GM04503 (cell line): ENCODE data around the gene PDE4D.
"Not testable (repeated sequence)": the region's sequence is repeated elsewhere in the genome, so short reads cannot be mapped to it uniquely, and the experiment has no call there.

Experiments
- DNase-seq: peaks from one replicate; pipeline ENCODE4 v3.0.0-alpha.2; 2012; ENCODE audit warnings: low read depth

Gene PDE4D

DNA sequence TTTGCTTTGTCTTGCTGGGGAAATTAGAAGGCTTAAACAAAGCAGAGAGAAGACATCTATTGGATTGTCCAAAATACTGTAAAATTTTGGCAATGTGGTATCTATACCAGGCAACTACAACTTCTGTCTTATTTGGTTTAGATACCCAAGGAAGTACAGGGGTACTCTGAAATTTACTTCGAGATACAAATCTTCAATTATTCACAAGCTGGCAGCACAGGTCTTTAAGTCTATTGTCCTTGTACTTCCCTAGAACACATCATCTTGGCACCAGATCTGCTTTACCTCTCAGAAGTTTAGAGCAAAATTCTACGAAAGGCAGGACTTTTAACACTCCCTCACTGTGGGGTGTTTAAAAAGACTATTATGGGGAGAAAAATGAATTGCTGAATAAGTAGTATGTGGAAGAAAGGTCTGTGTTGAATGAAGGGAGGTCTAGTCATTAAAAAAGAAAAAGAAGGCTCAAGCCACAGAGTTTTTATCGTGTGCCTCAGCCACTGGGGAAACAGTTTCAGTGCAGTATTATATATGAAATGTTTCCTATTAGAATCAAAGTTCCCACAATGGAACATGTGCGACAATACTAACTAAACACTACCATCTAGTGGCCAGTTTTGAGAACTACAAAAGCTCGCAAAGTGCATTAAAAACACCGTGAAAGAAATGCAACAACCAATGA, 93.7 kb downstream of the PDE4D start:
- DNase-seq = no peak

DNA sequence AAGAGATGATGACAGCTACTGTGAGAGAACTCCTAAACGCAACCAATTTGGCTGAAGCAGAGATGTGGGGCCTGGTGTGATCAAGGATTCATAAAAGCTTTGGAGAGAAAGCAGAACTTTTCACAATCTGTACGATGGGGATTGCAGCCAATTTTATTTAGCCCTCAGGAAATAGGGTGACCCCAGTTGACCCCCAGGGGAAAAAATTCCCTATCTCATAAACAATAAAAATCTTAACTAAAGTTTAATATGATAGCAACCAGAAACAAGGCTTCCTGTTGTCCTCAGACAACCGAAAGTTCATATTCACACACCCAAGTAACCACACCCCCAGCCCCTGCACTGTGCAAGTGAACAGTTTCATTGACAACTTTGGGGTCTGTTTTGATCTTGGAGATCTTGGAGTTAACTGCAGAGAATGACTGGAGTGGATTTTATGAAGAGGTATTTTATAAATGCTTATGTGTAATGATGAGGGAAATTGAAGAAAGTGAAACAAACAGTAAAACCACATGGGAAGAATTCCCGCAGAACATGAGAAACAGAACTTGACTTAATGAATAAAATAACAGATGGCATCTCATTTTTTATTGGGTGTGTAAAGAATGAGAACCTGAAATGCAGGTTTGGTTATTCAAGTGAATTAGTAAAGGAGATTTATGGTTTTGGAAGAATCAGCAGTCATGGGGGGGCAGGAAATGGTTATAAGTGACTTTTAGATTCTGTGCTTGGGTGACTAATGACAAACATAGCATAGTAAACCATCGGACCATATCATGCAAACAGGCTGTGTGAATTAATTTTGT, 94.5 kb downstream of the PDE4D start:
- no peak for DNase-seq

DNA sequence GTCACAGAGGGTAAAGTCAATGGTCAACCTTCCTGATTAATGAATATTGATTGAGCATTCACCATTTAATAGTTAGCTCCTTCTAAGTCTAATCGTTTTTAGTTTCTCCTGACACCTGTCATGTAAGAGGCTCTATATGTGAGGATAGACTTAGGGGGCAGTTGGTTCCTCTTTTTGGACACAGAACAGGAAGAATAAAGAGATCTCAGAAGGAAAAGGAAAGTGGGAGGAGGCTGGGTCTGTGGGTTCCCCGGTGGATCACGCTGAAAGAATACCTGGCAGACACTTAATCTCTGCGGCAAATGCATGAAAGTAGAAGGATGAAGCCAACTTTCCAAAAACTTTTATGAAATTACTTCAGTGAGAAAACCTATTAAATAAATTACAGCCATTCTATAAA, 98.4 kb downstream of the PDE4D start:
- DNase-seq = no peak

DNA sequence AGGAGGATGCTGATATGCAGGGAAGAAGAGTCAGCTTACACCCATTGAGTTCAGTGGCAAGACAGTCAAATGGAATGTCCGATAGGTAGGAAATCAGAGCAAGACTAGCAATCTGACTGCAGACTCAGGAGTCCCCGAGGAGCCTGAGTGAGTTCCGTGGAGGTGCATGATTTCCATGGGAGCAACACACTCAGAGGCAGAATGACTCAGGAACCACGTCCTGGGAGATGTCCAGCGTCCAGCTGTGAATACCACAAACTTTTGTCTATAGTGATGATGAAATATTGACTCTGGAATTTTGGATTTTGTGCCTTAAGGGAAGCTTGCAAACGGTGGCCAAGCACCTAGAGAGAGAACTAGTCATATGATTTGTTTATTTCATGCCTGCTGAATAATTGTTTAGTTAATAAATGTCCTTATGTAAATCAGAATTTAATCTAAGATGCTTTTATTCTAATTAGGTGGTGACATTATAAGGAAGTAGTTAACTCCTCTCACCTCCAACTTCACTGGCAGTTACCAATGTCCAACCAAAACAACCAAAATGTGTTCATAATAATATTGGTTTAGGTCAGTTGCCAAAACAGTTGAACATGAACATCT, 100.4 kb downstream of the PDE4D start:
- DNase-seq = peak; percentile 73

DNA sequence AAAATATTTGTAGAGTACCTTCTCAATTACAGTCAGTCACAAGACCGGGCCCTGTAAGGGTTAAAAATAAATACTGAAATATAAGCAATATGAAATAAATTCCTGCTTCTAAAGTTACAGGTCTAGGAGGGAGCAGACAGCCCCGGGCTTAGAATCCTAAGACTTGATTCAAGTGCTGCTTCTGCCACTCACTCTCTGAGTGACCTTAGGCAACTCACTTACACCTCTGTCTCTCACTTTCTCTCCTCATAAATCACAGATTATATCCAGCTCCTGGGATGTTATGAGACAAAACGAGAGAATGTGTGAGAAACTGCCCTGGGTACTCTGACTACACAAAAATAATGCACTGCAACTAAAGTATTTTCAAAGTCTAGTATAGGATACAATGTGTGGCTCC, 101.9 kb downstream of the PDE4D start:
- DNase-seq = no peak

DNA sequence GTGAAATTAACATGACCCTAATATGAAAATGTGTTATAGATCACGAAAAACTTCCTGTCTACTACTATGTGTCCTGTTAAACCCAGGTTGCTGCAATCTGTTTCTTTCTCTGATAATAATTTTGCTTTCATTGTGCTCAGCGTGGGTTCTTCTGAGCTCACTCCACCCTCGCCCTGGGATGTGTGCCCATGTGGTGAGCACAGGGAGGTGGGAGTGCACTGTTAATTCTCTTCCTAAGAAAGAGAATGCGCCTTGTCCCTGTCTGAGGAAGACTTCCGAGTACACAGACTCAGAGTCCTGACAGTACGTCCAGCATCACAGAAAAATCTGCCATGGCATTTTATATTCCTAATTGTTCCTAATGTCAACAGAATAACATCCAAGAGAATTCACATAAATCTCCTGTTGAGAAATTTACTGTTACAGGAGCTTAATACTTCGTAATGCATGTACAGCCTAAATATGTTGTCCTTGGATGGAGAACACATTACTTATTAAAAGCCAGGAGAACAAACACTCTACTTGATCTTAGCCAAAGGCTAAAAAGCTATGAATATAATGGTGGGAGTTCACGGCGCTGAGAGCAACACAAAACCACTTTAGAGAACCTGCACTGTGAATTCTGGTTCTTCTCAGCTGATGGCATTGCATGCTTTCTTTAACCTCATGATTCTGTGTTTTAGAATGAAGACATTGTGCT, 102.6 kb downstream of the PDE4D start:
- no peak for DNase-seq

DNA sequence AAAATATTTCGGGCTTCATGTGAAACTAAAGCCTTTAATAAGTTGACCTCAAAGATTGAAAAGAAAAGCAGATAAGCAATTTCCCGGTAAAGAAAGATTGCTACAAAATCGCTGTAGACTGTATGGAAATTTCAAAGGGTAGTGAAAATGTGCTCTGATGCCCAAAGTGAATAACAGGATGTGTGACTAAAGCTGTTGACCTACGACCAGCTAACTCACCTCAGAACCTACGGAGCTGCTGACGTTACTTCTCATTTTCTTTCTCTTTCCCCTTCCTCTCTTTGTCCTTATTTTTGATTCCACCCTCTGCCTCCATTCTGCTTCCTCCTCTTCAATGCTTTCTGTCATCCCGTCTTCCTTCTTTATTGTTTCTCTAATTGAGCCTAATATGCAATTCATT, 103.2 kb downstream of the PDE4D start:
- no peak for DNase-seq

DNA sequence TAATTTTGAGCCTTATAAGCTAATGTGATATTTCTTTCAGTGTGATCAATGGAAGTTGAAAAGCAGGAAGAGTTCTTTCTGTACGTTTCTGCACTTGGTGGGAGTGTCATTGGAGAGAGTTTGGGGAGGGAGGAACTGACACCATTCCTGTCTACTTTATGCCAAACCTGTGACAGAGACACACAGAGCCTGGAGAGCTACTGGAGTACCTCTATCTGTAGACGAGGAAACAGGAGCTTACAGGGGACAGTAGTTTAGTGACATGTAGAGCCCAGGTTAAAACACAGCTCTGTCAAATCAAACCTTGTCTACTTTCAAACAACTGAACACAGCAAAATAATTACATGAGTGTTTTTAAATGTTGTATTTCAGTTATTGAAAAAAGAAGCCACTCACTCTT, 103.6 kb downstream of the PDE4D start:
- no peak for DNase-seq

DNA sequence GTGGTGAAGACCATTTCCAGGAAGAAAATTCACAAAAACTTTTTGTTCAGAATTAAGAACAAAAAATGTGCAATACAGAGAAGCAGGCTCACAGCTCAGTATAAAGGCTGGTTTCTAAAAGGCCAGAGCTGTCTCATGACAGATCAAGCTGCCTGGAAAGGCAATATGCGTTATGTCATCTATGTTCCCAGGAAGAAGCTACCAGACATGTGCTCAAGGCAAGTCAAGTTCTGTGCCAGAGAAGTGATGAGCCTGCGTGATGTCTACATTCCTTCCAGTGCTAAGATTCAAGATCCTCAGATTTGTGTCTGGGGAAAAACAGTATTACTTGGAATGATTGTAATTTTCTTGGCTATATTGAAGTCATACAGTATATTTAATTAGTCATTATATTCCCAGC, 104.3 kb downstream of the PDE4D start:
- DNase-seq = no peak

DNA sequence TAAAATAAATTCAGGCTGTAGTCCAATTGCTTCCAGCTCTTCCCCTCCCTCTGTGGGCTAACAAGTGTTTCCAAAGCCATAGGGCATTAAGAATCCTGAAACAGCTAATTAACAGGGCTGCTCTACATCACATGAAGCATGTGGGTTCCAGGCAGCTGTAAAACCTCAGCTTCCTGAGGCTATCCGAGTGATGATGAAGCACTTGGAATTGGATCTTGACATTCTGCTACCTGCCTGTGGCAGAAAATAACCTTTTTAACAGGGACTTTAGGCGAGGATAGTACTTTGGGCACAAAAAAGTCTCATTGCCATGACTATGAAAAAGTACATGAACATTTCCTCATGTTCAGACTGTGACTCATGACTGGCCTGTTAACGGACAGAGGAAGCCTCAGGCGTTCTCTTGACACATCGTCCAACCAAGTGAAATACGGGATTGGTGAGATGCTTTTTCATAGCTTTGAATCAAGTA, 107.2 kb downstream of the PDE4D start:
- peak; percentile 58 for DNase-seq

DNA sequence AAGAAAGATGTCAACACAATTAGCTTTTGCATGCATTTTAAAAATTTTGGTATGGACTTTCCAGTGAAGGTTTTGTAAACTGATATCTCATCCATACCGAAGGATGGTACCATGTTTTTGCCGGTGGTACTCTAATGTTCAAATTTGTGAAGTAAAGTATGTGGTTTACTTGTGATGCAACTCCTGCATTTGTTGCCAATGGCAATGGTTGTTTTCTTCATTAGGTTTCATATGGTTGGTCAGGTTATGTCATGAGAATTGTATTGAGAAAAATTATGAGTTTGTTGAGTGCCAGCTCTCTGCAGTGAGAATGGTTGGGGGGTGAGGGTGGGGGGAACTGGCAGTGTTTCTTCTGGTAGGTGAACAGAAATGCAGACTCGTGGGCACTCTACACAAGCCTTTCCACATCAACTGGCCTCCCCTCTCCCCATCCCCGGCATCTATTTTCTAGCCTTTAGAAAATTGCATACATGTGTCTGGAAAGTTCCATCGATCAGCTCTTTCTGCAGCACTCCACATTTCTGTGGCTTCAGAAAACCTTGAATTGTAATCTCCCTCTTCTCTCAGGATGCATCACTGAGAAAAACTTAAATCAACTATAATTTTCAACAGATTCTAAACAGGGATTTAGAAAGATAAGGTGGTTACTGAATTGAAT, 107.7 kb downstream of the PDE4D start:
- DNase-seq = no peak

DNA sequence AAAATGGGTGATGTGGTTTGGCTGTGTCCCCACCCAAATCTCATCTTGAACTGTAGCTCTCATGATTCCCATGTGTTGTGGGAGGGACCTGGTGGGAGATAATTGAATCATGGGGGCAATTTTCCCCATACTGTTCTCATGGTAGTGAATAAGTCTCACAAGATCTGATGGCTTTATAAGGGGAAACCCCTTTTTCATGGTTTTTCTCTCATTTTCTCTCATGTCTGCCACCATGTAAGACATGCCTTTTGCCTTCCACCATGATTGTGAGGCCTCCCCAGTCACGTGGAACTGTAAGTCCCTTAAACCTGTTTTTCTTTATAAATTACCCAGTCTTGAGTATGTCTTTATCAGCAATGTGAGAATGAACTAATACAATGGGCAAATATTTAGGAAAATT, 108.8 kb downstream of the PDE4D start:
- not testable (repeated sequence) for DNase-seq

DNA sequence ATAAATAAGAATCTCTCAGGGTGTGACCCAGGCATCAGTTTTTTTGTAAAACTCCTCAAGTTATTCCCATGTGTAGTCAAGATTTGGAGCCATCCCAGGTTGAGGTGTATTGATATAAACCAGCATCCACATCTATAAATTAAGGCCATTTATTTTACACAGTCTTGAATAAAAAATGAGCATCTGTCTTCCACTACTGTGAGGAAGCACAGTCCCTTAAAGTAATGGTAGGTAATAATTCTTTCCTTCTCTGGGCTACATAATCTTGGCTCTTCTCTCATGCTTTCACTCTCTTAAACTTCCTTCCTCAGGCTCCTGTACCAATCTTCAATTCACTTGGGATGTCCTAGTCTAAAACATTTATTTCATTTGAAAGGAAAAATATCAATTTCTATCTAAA, 110.3 kb downstream of the PDE4D start:
- DNase-seq = no peak

DNA sequence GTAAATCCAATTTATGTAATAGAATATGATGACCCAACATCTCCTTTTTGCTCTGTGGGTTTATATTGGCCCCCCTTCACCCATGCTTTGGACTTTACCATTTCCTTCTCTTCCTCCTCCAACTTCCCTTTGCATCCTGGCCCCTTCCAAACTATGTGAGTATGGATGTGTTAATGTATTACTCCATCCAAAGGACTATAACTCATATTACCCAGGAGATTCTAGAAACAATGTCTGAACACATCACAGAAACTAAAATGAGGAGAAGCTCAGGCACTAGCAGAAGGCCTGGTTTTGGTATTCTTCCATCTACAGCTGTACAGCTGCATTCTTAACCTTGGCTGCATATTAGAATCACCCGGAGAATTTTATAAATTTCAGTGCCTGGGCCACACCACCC, 110.7 kb downstream of the PDE4D start:
- no peak for DNase-seq

DNA sequence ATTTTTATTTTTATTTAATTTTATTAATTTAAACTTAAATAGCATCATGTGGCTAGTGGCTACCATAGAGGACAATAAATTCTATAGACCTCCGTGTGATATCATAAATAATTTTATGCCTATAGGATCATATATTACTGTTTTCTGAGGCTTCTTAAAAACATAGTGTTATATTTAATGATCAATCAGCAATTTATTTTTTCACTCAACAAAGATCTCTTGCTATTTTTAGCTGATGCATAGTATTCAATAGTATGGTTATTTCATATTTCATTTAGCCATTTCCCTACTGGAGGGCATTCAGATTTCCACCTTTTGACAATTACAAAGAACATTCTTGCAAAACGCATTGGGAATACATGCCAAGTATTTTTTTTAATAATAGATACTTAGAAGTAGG, 114.1 kb downstream of the PDE4D start:
- no peak for DNase-seq

DNA sequence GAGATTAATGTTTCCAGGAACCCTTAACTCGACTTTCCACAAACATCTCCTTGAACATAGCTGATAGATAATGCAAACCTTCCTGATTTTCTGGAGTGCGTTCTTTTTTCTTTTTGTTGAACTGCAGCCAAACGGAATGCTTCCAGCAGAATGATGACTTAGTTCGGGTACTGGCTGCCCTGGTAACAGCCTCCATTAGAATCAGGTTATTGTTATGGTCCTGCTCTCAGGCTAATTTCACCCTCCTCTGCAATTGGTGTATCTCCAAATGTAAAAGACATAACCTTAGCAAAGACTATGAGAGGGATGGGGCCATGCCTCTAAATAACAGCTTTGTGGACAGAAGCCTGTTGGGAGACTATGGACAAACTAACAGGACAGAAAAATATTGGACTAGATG, 116.5 kb downstream of the PDE4D start:
- no peak for DNase-seq

DNA sequence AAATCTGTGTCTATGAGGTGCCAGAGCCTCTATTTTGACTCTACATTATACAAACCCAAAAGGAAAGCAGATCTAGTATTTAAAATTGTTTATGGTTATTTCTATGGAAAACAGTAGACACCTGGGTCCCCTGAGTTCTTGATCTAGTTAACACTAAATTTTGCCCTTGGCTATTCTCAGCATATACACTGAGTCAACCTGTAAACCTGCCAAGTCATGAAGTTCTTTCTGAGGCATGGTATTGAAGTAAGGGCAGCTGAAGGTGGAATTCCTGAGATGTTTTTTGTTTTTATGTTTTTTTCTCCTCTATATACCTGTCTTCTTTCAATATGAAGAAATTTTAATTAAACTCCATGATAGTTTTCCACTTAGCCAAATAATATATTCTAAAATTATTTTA, 120.2 kb downstream of the PDE4D start:
- DNase-seq = no peak

DNA sequence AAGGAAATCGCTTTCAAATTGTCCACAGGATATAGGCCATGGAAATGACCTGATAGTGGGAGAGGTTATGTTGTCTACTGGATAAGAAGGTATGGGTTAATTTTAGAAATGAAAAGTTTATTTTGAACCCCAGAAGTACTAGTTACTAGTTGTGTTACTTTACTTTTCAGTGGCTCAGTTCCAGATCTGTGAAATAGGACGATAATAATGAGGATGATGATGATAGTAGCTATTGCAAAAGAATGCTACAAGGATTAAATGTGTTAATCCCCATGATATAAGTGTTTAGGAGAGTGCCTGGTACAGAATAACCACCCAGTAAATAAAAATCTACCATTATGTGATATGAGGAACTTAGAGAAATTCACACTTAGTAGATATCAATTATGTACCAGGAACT, 120.8 kb downstream of the PDE4D start:
- DNase-seq = no peak

DNA sequence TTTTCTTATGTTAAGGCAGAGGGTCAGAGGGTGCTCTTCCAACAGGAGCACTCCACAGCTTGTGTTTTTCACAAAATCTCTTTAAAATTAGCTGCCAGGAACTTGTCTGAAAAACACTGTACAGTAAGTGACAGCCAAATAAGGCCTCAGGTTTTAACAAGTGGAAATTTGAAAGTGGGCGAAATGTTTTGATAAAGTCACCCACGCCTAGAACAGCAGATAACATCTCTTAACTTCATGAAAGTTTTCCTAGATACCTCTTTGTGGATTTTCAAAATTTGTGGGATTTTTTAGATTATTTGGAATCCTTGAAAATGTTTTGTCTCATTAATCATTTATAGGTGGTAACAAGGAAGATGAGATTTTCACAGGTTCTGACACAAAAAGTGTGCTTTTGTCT, 121.3 kb downstream of the PDE4D start:
- DNase-seq = no peak

DNA sequence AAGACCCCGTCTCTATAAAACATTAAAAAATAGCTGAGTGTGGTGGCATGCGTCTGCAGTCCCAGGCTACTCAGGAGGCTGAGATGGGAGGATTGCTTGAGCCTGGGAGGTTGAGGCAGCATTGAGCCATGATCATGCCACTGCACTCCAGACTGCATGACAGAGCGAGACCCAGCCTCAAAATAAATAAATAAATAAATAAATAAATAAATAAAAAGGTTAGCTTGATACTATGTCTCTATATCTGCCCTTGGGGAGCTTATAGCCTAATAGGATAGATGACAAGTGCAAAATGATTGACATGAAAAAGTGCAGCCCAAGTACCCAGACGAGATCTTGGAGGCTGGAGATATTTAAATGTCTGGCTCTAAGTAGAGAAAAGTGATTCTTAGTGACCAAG, 122.6 kb downstream of the PDE4D start:
- DNase-seq = no peak

DNA sequence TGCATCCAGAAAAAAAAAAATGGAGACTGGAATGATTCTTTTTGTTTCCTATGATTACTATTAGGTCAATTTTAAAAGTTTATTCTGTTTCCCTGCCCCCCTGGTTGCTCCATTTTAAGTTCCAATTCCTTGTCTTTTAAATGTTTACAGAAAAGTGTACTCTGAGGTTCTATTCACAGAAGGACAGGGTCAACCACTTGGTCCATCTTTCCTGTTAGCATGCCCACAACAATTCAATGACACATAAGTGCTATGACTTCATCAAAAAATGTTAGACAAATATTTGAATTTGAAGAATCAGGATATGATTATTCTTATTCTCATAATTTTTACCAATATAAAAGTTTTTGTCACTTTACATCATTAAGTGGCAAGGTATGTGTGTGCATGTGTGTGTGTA, 123.7 kb downstream of the PDE4D start:
- no peak for DNase-seq

DNA sequence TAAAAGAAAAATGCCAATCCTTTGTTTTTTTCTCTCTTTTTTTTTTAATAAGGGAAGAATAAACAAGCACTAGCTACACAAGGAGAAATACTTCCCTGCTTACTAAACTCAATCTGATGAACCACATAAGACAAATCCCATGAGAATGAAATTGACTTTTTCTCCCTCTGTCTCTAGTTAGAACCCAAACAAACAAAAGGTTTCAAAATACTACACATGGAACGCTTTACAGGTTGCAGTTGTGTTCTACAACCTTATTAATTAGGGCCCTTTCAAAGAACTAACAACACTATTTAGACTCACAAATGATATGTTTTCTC, 124.5 kb downstream of the PDE4D start:
- DNase-seq = peak; percentile 34
